Forelimb muscle (tissue), 1 donor: ENCODE data around the gene OR1M1. TPM values are rescaled to one million over a fixed set of nuclear protein-coding genes. Genes with fewer than 3 reads are reported as not detected.
"Not testable (repeated sequence)": the region's sequence is repeated elsewhere in the genome, so short reads cannot be mapped to it uniquely, and the experiment has no call there.

Experiments used
- DNase-seq: peaks from one replicate; pipeline ENCODE4 v3.0.0-alpha.2; 2013; ENCODE audit warnings: low read depth
- polyA plus RNA-seq: library from polyadenylated mRNA; unstranded; fragments of 120-200 nt; gene quantifications from one replicate; pipeline ENCODE4 v1.2.1, GENCODE V29; 2013; ENCODE audit not compliant: insufficient read length

The OR1M1 gene
- not detected for polyA plus RNA-seq

DNA sequence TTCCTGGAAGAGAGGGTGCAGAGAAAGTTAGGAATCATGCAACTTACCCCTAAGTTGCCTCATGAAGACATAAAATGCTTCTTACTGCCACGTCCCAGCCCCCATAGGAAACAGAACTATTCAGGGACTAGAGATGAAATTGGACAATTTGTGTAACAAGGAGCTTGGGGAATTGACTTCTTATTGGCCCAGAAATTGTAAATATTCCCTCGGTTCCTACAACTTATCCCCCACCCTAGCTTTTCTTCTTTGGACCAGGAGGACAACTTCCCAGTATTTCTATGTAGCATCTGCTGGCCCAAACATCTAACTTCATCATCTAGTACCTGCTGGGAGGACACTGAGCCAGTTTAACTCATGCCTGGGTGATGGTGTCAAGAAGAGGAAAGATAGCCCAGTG is at the start of gene OR1M1:
TSS of gene OR1M1 (plus strand) at position 301 of the 400 bp plus-strand sequence. CDS start 6,184 bp downstream, outside the sequence.
- DNase-seq = no peak

DNA sequence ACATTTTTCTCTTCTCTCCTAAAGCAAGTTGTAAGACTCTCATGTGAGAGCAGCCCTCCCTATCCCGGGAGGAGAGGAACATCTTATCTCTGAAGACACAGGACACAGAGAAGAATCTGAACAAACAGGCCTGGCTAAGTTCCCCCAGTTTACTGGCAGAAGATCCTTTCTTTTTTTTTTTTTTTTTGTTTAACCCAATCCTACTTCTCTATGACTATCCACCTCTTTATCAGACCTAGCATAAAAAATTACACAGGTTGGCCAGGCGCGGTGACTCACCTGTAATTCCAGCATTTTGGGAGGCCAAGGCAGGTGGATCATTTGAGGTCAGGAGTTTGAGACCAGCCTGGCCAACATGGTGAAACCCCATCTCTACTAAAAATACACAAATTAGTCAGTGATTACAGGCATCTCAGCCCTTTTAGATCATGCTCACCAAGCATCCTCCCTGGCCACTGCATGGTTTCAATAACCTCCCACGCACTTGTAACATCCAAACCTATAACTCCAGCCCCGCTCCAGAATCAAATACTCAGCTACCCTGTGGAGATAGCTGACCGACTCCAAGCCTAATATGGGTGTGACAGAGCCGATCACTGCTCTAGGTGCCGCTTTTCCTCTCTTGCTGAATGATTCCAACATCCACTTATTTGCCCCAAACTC is 49.3 kb upstream of the OR1M1 start:
- no peak for DNase-seq

DNA sequence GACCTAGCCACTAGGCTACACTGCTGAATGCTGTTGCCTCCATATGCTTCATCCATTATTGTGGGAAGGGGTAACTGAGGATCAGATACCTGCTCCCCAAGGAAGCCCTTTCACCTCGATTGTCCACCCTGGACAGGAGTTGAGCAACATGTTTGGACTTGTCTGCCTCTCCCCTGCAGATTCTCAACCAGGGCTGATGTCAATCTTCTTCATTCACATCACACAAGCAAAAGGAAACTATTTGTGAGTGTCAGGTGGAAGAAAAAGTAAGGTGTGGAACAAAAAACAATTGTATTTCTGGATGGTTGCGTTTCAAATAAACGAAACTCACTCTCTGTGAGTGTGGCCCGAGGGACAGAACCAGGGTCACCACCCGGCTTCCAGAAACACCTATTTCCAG is 47.1 kb upstream of the OR1M1 start:
- no peak for DNase-seq

DNA sequence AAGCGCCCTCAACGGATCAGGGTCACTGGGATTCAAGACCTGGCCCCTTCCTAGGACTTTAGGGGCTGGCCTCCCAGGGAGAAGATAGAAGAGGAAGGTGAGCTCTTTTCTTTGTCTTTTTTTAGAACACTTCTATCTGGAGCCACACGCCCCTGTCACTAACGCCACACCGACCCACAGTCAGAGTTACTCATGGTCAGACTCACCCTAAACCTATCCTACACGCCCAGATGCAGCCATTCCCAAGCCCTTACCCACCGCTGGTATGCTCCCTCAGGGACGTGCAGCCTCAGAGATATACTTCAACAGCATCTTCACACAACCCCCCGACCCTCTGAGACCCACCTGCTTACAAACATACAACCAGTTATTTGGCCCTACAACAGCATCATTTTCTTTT is 46.7 kb upstream of the OR1M1 start:
- no peak for DNase-seq

DNA sequence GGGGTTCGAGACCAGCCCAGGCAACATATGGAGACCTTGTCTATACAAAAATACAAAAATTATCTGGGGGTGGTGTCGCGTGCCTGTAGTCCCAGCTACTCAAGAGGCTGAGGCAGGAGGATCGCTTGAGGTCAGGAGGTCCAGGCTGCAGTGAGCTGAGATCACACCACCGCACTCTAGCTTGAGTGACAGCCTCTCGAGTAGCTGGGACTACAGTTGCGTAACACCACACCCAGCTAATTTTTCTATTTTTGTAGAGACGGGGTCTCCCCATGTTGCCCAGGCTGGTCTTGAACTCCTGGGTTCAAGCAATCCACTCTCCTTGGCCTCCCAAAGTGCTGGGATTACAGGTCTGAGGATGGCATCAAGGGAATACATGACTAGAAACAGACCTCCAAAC is 45.8 kb upstream of the OR1M1 start:
- no peak for DNase-seq

DNA sequence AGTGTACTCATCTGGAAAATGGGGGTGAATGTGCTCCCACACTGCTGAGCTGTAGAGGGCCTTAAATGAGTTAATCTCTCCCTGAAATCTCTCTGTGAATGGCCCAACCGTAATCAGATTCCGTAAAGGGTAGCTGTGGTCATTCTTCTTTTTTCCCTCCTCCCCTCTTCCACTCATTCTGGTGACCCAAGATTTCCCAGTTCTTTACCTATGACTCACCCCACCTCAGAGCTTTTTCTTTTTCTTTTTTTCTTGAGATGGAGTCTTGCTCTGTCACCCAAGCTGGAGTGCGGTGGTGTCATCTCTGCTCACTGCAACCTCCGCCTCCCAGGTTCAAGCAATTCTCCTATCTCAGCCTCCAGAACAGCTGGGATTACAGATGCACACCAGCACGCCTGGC is 43.3 kb upstream of the OR1M1 start:
- no peak for DNase-seq

DNA sequence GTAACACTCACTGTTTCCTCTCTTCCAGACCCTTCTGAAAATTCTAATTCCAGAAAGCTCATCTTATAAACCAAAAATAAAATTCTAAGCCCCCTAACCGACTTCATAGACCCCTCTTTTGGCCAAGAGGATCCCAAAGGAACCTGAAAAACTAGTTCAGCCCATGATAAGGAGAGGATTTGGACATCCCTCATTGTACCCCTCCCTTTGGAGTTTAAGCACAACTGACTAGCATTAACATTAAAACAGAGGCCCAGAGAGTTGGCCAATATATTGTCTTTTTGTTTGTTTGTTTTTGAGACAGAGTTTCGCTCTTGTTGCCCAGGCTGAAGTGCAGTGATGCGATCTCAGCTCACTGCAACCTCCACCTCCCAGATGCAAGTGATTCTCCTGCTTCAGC is 42.4 kb upstream of the OR1M1 start:
- no peak for DNase-seq

DNA sequence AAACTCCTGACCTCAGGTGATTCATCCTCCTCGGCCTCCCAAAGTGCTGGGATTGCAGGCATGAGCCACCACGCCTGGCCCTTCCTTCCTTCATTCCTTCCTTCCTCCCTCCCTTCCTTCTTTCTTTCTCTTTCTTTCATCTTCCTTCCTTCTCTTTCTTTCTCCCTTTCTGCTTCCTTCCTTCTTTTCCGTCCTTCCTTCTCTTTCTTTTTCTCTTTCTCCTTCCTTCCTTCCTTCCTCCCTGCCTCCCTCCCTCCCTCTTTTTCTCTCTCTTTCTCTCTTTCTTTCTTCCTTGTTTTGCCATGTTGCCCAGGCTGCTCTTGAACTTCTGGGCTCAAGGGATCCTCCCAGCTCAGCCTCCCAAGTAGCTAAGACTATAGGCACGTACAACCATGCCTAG is 40.2 kb upstream of the OR1M1 start:
- DNase-seq = no peak

GRCh38 chr19:9052894-9053293 is 34.0 kb upstream of the OR1M1 start:
- DNase-seq = no peak

DNA sequence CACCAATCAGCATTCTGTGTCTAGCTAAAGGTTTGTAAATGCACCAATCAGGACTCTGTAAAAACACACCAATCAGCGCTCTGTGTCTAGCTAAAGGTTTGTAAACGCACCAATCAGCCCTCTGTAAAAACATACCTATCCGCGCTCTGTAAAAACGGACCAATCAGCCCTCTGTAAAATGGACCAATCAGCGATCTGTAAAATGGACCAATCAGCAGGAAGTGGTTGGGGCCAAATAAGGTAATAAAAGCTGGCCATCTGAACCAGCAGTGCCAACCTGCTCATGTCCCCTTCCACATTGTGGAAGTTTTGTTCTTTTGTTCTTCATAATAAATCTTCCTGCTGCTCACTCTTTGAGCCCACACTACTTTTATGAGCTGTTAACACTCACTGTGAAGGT is 33.2 kb upstream of the OR1M1 start:
- not testable (repeated sequence) for DNase-seq

DNA sequence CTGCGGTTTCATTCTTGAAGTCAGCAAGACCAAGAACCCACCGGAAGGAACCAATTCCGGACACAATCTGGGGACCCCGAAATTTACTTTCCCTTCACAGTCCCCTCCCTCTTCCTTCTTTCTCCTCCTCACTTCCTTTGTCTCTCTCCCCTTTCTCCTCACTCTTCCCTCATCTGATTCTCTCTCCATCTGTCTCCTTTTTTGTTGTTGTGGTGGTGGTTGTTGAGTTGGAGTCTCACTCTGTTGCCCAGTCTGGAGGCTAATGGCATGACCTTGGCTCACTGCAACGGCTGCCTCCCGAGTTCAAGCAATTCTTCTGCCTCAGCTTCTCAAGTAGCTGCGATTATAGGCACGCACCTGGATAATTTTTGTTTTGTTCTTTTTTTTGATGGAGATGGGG is 32.7 kb upstream of the OR1M1 start:
- DNase-seq = no peak

DNA sequence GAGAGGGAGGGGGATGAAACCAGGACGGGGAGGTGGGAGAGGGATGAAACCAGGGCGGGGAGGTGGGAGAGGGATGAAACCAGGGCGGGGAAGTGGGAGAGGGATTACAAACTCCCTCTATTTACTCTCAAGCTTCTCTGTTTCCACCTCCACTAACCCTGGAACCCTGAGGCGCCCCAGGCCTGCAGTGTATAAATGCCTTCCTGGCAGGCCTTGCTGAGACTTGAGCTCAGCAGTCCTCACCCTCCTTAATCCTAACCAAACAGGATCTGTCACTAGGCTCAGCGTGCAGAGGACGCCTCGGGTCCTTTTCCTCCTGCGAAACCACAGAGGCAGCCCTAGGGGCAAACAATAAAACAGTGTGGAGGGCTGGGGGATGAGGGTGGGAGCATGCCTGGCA is 32.1 kb upstream of the OR1M1 start:
- no peak for DNase-seq

GRCh38 chr19:9056131-9056530 is 30.7 kb upstream of the OR1M1 start:
- DNase-seq = not testable (repeated sequence)

GRCh38 chr19:9057505-9058258 is 29.2 kb upstream of the OR1M1 start:
- DNase-seq = no peak

DNA sequence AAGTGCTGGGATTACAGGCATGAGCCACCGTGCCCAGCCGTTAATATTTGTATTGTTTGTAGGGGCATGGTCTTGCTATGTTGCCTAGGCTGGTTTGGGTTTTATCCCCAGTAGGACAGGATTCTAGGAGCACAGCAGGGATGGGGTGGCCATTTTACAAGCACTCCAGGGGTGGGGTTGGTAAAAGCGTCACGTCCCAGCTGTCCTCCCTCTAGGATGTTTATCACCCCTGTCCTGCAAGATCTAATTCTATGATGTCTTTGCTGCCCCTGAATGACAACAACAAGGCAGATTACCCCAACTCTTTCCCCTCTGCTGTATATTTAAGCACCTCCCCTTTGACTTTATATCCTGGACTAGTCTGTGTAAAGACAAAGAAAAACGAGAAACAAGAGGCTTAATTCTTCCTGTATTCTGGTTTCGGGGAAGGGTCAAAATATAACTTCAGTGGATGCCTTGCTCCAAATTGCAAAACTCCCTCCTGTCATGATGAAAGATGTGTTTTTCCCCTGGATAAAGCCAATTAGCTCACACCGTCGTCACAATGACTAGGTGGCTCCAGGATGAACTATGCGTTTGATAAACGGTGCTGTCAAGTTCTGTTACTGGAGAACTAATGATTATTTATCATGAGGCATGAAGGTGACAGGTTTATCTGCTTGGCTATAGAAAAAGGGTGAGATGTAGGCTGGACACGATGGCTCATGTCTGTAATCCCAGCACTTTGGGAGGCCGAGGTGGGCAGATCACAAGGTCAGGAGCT is 27.8 kb upstream of the OR1M1 start:
- no peak for DNase-seq

DNA sequence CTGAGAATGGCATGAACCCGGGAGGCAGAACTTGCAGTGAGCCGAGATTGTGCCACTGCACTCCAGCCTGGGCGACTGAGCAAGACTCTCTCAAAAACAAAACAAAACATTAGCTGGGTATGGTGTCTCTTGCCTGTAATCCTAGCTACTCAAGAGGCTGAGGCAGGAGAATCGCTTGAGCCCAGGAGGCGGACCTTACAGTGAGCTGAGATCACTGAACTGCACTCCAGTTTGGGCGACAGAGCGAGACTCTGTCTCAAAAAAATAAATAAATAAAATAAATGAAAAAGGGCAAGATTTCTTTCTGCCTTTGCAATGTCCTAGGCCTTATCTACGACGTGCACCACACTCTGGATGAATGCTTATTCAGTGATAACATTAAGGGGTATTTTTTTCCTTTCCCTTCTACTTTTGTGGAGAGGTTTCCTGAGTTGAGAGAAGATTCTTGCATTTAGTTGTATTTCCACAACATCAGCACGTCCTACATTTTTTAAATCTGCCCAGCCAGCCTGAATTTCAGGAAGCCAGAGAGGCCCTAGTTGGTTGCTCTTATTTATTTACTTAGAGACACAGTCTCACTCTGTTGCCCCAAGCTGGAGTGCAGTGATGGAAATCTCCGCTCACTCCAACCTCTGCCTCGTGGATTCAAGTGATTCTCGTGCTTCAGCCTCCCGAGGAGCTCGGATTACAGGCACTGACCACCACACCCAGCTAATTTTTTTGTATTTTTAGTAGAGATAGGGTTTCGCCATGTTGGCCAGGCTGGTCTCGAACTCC is 26.1 kb upstream of the OR1M1 start:
- no peak for DNase-seq

DNA sequence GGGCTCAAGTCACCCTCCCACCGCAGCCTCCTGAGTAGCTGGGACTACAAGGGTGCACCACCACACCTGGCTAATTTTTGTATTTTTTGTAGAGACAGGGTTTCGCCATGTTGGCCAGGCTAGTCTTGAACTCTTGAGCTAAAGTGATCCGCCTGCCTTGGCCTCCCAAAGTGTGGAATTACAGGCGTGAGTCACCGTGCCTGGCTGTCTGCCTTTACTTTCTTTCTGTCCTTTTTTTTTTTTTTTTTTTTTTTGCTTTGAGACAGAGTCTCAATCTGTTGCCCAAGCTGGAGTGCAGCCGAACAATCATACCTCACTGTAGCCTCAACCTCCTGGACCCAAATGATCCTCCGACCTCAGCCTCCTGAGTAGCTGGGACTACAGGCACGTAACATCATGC is 25.0 kb upstream of the OR1M1 start:
- DNase-seq = no peak

- DNase-seq = no peak
Observed at GRCh38 chr19:9065457-9066014, 21.3 kb upstream of the OR1M1 start.

DNA sequence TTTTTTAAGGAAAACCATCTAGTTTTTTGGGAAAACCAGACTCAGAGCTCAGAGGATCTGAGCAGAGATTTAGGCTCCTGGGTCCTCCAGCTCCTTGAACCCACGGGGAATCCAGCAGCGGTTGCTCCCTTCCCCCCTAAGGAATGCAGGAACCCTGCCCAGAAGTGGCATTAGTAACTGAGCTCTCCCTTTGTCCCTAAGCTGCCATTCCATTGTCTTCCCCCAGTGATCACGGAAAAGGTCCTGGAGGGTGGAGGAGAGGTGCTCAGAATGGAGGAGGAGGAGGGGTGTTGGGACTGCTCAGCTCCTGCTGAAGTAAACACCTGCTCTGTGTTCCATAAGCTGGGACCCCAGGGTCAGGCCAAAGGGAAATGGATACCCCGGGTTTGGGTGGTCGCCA is 16.8 kb upstream of the OR1M1 start:
- DNase-seq = no peak

DNA sequence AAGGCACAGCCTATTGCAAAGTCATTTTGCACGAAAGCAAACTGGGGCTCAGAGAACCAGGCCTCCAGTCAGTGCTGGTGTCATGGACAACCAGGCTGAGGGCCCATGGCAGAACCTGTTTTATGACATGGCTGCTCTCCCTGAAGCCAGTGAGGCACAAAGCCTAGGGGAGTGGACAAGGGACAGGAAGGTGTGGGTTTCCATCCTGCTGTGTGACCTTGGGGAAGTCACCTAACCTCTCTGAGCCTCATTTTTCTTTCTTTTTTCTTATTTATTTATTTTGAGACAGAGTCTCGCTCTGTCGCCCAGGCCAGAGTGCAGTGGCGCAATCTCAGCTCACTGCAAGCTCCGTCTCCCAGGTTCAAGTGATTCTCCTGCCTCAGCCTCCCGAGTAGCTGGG is 15.1 kb upstream of the OR1M1 start:
- DNase-seq = not testable (repeated sequence)

DNA sequence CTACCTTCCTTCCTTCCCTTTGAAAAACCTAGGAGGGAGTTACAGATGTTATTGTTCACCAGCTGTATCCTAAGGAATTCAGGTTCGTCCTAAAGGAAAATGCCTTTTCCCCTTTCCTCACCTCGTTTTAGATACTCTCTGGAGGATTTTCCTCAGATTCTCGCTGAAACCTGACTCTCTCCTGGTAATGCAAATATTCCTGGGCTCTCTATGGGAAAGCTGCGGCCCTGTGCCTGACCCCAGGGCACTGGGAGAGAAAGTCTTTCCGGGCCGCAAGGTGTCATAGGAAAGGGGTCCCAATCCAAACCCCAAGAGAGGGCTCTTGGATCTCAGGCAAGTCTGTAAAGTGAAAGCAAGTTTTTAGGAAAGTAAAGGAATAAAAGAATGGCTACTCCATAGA is 13.1 kb upstream of the OR1M1 start:
- DNase-seq = no peak
